Measurements from ENCODE around the gene MACROH2A1.

The MACROH2A1 gene

GRCh38 chr5:135323701-135324132, 75.3 kb downstream of the MACROH2A1 start:
- no peak overlapping the region for H3K4me2 ChIP-seq (ENCODE audit: low read length)
- no peak overlapping the region for H3K27ac ChIP-seq (ENCODE audit: low read depth, low read length, poor library complexity, severe bottlenecking)
- H3K9ac ChIP-seq (ENCODE audit: low read length): no peak overlapping the region
- no peaks in the 10 kb centered on the region for H3K4me1 ChIP-seq (ENCODE audit: insufficient read depth, low read length, severe bottlenecking)
- H3K9me3 ChIP-seq (ENCODE audit: low read length): no peaks in the 10 kb centered on the region
- H3K4me3 ChIP-seq (ENCODE audit: low read depth, low read length, poor library complexity, severe bottlenecking): no peak overlapping the region
- H3K9me2 ChIP-seq (ENCODE audit: low read depth, low read length): no peaks in the 10 kb centered on the region
- no peaks in the 10 kb centered on the region for H3K36me3 ChIP-seq (ENCODE audit: insufficient read depth, low read length)
- H3K27me3 ChIP-seq (ENCODE audit: insufficient read depth, low read length): no peaks in the 10 kb centered on the region
- no peaks in the 10 kb centered on the region for H3F3A ChIP-seq (ENCODE audit: insufficient read depth, low read length)
- H3K79me2 ChIP-seq (ENCODE audit: insufficient read depth, low read length): no peaks in the 10 kb centered on the region
- H4K20me1 ChIP-seq (ENCODE audit: insufficient read depth, low read length): no peaks in the 10 kb centered on the region
- no peak for TF ChIP-seq EZH2 (IDR thresholded peaks at IDR 0.05; ENCODE audit: borderline replicate concordance, low read length)
- TF ChIP-seq CTCF (IDR thresholded peaks at IDR 0.05; ENCODE audit: low read length): no peak
- H2AFZ ChIP-seq (ENCODE audit: low read length): no peak overlapping the region

- no peaks in the 10 kb centered on the region for H3K36me3 ChIP-seq (ENCODE audit: insufficient read depth, low read length)
- no peaks in the 10 kb centered on the region for H4K20me1 ChIP-seq (ENCODE audit: insufficient read depth, low read length)
- H3K79me2 ChIP-seq (ENCODE audit: insufficient read depth, low read length): no peaks in the 10 kb centered on the region
- no peaks in the 10 kb centered on the region for H3K9me2 ChIP-seq (ENCODE audit: low read depth, low read length)
- no peak overlapping the region for H3K4me2 ChIP-seq (ENCODE audit: low read length)
- H3K9me3 ChIP-seq (ENCODE audit: low read length): no peaks in the 10 kb centered on the region
- TF ChIP-seq CTCF (IDR thresholded peaks at IDR 0.05; ENCODE audit: low read length): no peak
- H3K4me1 ChIP-seq (ENCODE audit: insufficient read depth, low read length, severe bottlenecking): no peaks in the 10 kb centered on the region
- H3K9ac ChIP-seq (ENCODE audit: low read length): no peak overlapping the region
- no peaks in the 10 kb centered on the region for H3K27me3 ChIP-seq (ENCODE audit: insufficient read depth, low read length)
- H2AFZ ChIP-seq (ENCODE audit: low read length): no peak overlapping the region
- H3K4me3 ChIP-seq (ENCODE audit: low read depth, low read length, poor library complexity, severe bottlenecking): no peak overlapping the region
- H3K27ac ChIP-seq (ENCODE audit: low read depth, low read length, poor library complexity, severe bottlenecking): no peak overlapping the region
- no peaks in the 10 kb centered on the region for H3F3A ChIP-seq (ENCODE audit: insufficient read depth, low read length)
These were observed 75.8 kb downstream of the MACROH2A1 start for GRCh38 chr5:135323227-135323626.

GRCh38 chr5:135322744-135323143, 76.3 kb downstream of the MACROH2A1 start:
- no peaks in the 10 kb centered on the region for H3K9me2 ChIP-seq (ENCODE audit: low read depth, low read length)
- H3F3A ChIP-seq (ENCODE audit: insufficient read depth, low read length): no peaks in the 10 kb centered on the region
- TF ChIP-seq CTCF (IDR thresholded peaks at IDR 0.05; ENCODE audit: low read length) (no peak), EZH2 (IDR thresholded peaks at IDR 0.05; ENCODE audit: borderline replicate concordance, low read length) (no peak)
- H2AFZ ChIP-seq (ENCODE audit: low read length): no peak overlapping the region
- no peaks in the 10 kb centered on the region for H3K79me2 ChIP-seq (ENCODE audit: insufficient read depth, low read length)
- no peak overlapping the region for H3K27ac ChIP-seq (ENCODE audit: low read depth, low read length, poor library complexity, severe bottlenecking)
- no peaks in the 10 kb centered on the region for H3K4me1 ChIP-seq (ENCODE audit: insufficient read depth, low read length, severe bottlenecking)
- H3K4me2 ChIP-seq (ENCODE audit: low read length): no peak overlapping the region
- no peaks in the 10 kb centered on the region for H3K36me3 ChIP-seq (ENCODE audit: insufficient read depth, low read length)
- H3K4me3 ChIP-seq (ENCODE audit: low read depth, low read length, poor library complexity, severe bottlenecking): no peak overlapping the region
- no peaks in the 10 kb centered on the region for H4K20me1 ChIP-seq (ENCODE audit: insufficient read depth, low read length)
- no peaks in the 10 kb centered on the region for H3K27me3 ChIP-seq (ENCODE audit: insufficient read depth, low read length)
- H3K9me3 ChIP-seq (ENCODE audit: low read length): no peaks in the 10 kb centered on the region
- no peak overlapping the region for H3K9ac ChIP-seq (ENCODE audit: low read length)
